ENCODE data around the gene PRMT1. TPM values are rescaled to one million over a fixed set of nuclear protein-coding genes. Genes with fewer than 3 reads are reported as not detected.
A peak's percentile ranks its signal among the peaks of the same experiment; 100 is the strongest.

The PRMT1 gene
- total RNA-seq, 4 donors from 2014 or later = 102 to 191 (median 144) TPM

- 77% methylated on average over 16 of the region's 35 CpGs for WGBS
- H3K27ac ChIP-seq (replicated peaks in 1 of 4) = no peak overlapping the region
- no peak for DNase-seq (ENCODE audit: extremely low spot score)
- H3K36me3 ChIP-seq = peaks cover 52 to 80% (median 72%) of the 10 kb centered on the region in 4 donors
- peaks cover 25 to 44% (median 28%) of the 10 kb centered on the region in 4 donors for H3K4me1 ChIP-seq
- H3K9me3 ChIP-seq = no peaks in the 10 kb centered on the region
- TF ChIP-seq POLR2A (IDR thresholded peaks at IDR 0.05; ENCODE audit: low read depth) = no peak
- peak in 1 of 3 experiments; percentile 43 for TF ChIP-seq CTCF (IDR thresholded peaks at IDR 0.05)
- peaks cover 0 to 9% (median 2%) of the 10 kb centered on the region in 4 donors for H3K27me3 ChIP-seq
- no peak overlapping the region for H3K4me3 ChIP-seq
- intact Hi-C loops (cut with DNase I) = no loop called here
These were observed 7.3 kb downstream of the PRMT1 start for GRCh38 chr19:49684251-49684982.

GRCh38 chr19:49684983-49685553, 8.0 kb downstream of the PRMT1 start:
- WGBS = 87% methylated on average over 11 of the region's 13 CpGs
- peaks cover 52 to 80% (median 72%) of the 10 kb centered on the region in 4 donors for H3K36me3 ChIP-seq
- no peaks in the 10 kb centered on the region for H3K9me3 ChIP-seq
- TF ChIP-seq POLR2A (IDR thresholded peaks at IDR 0.05; ENCODE audit: low read depth) (no peak), EP300 (IDR thresholded peaks at IDR 0.05) (no peak), POLR2AphosphoS5 (IDR thresholded peaks at IDR 0.05) (no peak), CTCF (IDR thresholded peaks at IDR 0.05) (no peak)
- intact Hi-C loops (cut with DNase I) = no loop called here
- peaks cover 0 to 16% (median 4%) of the 10 kb centered on the region in 4 donors for H3K27me3 ChIP-seq
- H3K27ac ChIP-seq (replicated peaks in 1 of 4) = no peak overlapping the region
- peaks cover 25 to 44% (median 28%) of the 10 kb centered on the region in 4 donors for H3K4me1 ChIP-seq
- H3K4me3 ChIP-seq = no peak overlapping the region
- DNase-seq (ENCODE audit: extremely low spot score) = no peak

GRCh38 chr19:49685845-49686332, 8.8 kb downstream of the PRMT1 start:
- H3K4me3 ChIP-seq = peak overlapping the region in 1 of 4 donors; percentile 2
- intact Hi-C loops (cut with DNase I) = no loop called here
- H3K36me3 ChIP-seq = peaks cover 52 to 76% (median 71%) of the 10 kb centered on the region in 4 donors
- no peak for DNase-seq (ENCODE audit: extremely low spot score)
- no peaks in the 10 kb centered on the region for H3K9me3 ChIP-seq
- H3K27ac ChIP-seq (replicated peaks in 1 of 4) = peak overlapping the region in 1 of 4 donors; percentile 66
- H3K27me3 ChIP-seq = peaks cover 0 to 24% (median 7%) of the 10 kb centered on the region in 4 donors
- TF ChIP-seq POLR2AphosphoS5 (IDR thresholded peaks at IDR 0.05) = no peak
- TF ChIP-seq EP300 (IDR thresholded peaks at IDR 0.05) = no peak
- TF ChIP-seq CTCF (IDR thresholded peaks at IDR 0.05) = no peak
- no peak for TF ChIP-seq POLR2A (IDR thresholded peaks at IDR 0.05; ENCODE audit: low read depth)
- peaks cover 25 to 42% (median 28%) of the 10 kb centered on the region in 4 donors for H3K4me1 ChIP-seq
- WGBS = 80% methylated on average over 17 of the region's 23 CpGs

- Histone ChIP-seq H3K36me3 (peaks cover 52 to 69% (median 63%) of the 10 kb centered on the region in 4 donors), H3K4me3 (peak overlapping the region in 1 of 4 donors; percentile 2), H3K27ac (replicated peaks in 1 of 4) (peak overlapping the region in 2 of 4 donors; percentile 36 to 66), H3K27me3 (peaks cover 0 to 31% (median 11%) of the 10 kb centered on the region in 4 donors), H3K9me3 (no peaks in the 10 kb centered on the region), H3K4me1 (peaks cover 27 to 41% (median 29%) of the 10 kb centered on the region in 4 donors)
- TF ChIP-seq POLR2A (IDR thresholded peaks at IDR 0.05; ENCODE audit: low read depth) (no peak), EP300 (IDR thresholded peaks at IDR 0.05) (no peak), POLR2AphosphoS5 (IDR thresholded peaks at IDR 0.05) (no peak), CTCF (IDR thresholded peaks at IDR 0.05) (no peak)
- intact Hi-C loops (cut with DNase I) = no loop called here
- no peak for DNase-seq (ENCODE audit: extremely low spot score)
- 89% methylated on average over 18 of the region's 27 CpGs for WGBS
These were observed 9.5 kb downstream of the PRMT1 start for GRCh38 chr19:49686503-49687088.

All from esophagus muscularis mucosa (tissue), 4 donors.